Measurements from ENCODE around the gene CYP2S1.

DNA sequence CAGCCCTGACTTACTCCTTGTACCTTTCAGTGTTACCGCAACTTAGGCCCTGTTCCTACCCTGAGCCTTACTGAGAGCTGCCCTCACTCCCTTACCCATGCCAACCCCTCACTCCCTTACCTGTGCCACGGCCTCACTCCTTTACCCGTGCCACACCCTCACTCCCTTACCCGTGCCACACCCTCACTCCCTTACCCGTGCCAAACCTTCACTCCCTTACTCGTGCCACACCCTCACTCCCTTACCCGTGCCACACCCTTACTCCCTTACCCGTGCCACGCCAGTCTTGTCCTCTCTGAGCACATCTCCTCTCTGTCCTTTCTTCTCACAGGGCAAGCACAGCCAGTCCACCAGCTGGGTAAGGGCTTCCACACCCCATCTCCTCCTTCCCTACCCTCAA is 46.3 kb downstream of the CYP2S1 start:
- TF ChIP-seq CTCF (conservative IDR thresholded peaks at IDR 0.05; ENCODE audit: low read length) (no peak), EZH2phosphoT487 (IDR thresholded peaks at IDR 0.05; ENCODE audit: borderline replicate concordance) (no peak)
